IMR-90 (cell line): Measurements from ENCODE around the gene RBPJ.

Experiments used
- CTCF ChIP-seq: conservative IDR thresholded peaks from 2 replicates; pipeline ENCODE4 v1.5.1; 2012; ENCODE audit warnings: mild to moderate bottlenecking, low read depth, low read length, improper control_type of control experiment
- POLR2A ChIP-seq: IDR thresholded peaks from 2 replicates; pipeline ENCODE4 v1.6.1; 2012; ENCODE audit warnings: mild to moderate bottlenecking, low read depth, low read length
- RAD21 ChIP-seq: IDR thresholded peaks from 2 replicates; pipeline ENCODE4 v1.6.1; 2012; ENCODE audit warnings: low read length, improper control_type of control experiment
- SMC3 ChIP-seq: fragments of 150-350 bp; IDR thresholded peaks from 2 replicates; pipeline ENCODE4 v1.6.1; 2016; ENCODE audit warnings: low read depth, mild to moderate bottlenecking, antibody characterized with exemption, low read length, moderate library complexity
- USF2 ChIP-seq: fragments of 150-350 bp; IDR thresholded peaks from 2 replicates; pipeline ENCODE4 v1.6.1; 2017; ENCODE audit warnings: mild to moderate bottlenecking, antibody characterized with exemption, low read length, low read depth

- no peak for TF ChIP-seq CTCF
- TF ChIP-seq USF2: no peak
- TF ChIP-seq POLR2A: no peak
- TF ChIP-seq SMC3: no peak
- no peak for TF ChIP-seq RAD21
Observed at GRCh38 chr4:26345565-26345938, 24.7 kb downstream of the RBPJ start.
